K562 (cell line): ENCODE results near the gene KRTAP2-4. TPM values are rescaled to one million over a fixed set of nuclear protein-coding genes. Genes with fewer than 3 reads are reported as not detected.

Experiments used
- ATAC-seq: fragments of 200-7000 bp; cut with Tn5 transposase; 3 replicates; pipeline ENCODE4 v1.9.1; 2020; ENCODE audit warnings: moderate library complexity
- BruUV-seq: library from RNA; stranded (reverse); fragments of 400-500 nt; replicated peaks from 2 replicates; lab custom pipeline; 2021; lab: Mats Ljungman, UMichigan
- CTCF ChIA-PET: fragments of 300-600 bp; formaldehyde crosslinking; extraction: SDS; loops from one replicate; lab custom pipeline; 2021; ENCODE audit warnings: low intra/inter-chr PET ratio; lab: Yijun Ruan, JAX
- POLR2A ChIA-PET: fragments of 300-600, 350-650 bp; sonication (Branson Sonifier 250); formaldehyde crosslinking; extraction: SDS; loops from one replicate; lab custom pipeline; 2021; ENCODE audit warnings: antibody characterized with exemption, inconsistent platforms; lab: Yijun Ruan, JAX
- DNase-seq, 4 experiments: peaks; one replicate each; pipeline versions ENCODE4 v3.0.0 to v3.0.0-alpha.2; 2011 to 2018; ENCODE audit warnings: low spot score in 3 of 4, mixed read lengths in 3 of 4; ENCODE audit errors: extremely low read depth in 1 of 4
- FAIRE-seq: peaks from 2 replicates; lab custom pipeline; 2011; peaks lifted over from hg19 to GRCh38; lab: Jason Lieb, UNC
- H2AFZ ChIP-seq: 2 replicates; pipeline ENCODE4 v1.6.0; 2011; ENCODE audit warnings: low read depth, low read length, control low read depth, inconsistent platforms
- H3K27ac ChIP-seq: fragments of 200-600 bp; 3 replicates; pipeline ENCODE4 v1.8.0; 2011; ENCODE audit warnings: low read depth, mild to moderate bottlenecking, control low read depth, inconsistent platforms, low read length, moderate library complexity, mixed read lengths; ENCODE audit errors: extremely low read depth
- H3K27me3 ChIP-seq, 2 experiments: fragments of 300-600 bp in 1 of 2; 2 replicates in 1 of 2; 3 replicates in 1 of 2; pipeline versions ENCODE4 v1.6.0 to v1.8.0; 2011; ENCODE audit warnings: inconsistent platforms in 2 of 2, low read length in 2 of 2, mild to moderate bottlenecking in 1 of 2, mixed read lengths in 1 of 2, moderate library complexity in 1 of 2; ENCODE audit not compliant: control insufficient read depth in 2 of 2, insufficient read depth in 2 of 2
- H3K36me3 ChIP-seq: fragments of 300-600 bp; 3 replicates; pipeline ENCODE4 v1.8.0; 2011; ENCODE audit warnings: mild to moderate bottlenecking, low read length, inconsistent platforms; ENCODE audit not compliant: control insufficient read depth, insufficient read depth
- H3K4me1 ChIP-seq, 2 experiments: fragments of 200-600 bp in 1 of 2; replicated peaks in 1 of 2; 2 replicates in 1 of 2; 3 replicates in 1 of 2; pipeline versions ENCODE4 v1.5.1 to v1.8.0; 2011; ENCODE audit warnings: inconsistent platforms in 2 of 2, low read length in 2 of 2, mild to moderate bottlenecking in 1 of 2, mixed read lengths in 1 of 2, moderate library complexity in 1 of 2; ENCODE audit not compliant: control insufficient read depth in 2 of 2, insufficient read depth in 2 of 2
- H3K4me2 ChIP-seq: 2 replicates; pipeline ENCODE4 v1.6.1; 2011; ENCODE audit warnings: low read length, control low read depth, inconsistent platforms, mixed read lengths; ENCODE audit not compliant: insufficient read depth
- H3K4me3 ChIP-seq: fragments of 200-600 bp; sonication (generic), shearing (Covaris generic); 2 replicates; pipeline ENCODE4 v1.5.1; 2016; ENCODE audit warnings: control low read depth, inconsistent platforms
- H3K79me2 ChIP-seq: fragments of 200-600 bp; 3 replicates; pipeline ENCODE4 v1.8.0; 2011; ENCODE audit warnings: low read length, inconsistent platforms; ENCODE audit not compliant: control insufficient read depth, insufficient read depth
- H3K9ac ChIP-seq, 2 experiments: 2 replicates each; pipeline versions ENCODE4 v1.6.0 to v1.6.1; 2011; ENCODE audit warnings: low read depth in 2 of 2, low read length in 2 of 2, control low read depth in 1 of 2, inconsistent platforms in 1 of 2, mild to moderate bottlenecking in 1 of 2, mixed read lengths in 1 of 2; ENCODE audit not compliant: insufficient read depth in 1 of 2
- H3K9me1 ChIP-seq: one replicate; pipeline ENCODE4 v1.6.0; 2011; ENCODE audit warnings: inconsistent platforms, mild to moderate bottlenecking, low read length, moderate library complexity; ENCODE audit not compliant: control insufficient read depth, insufficient read depth
- H3K9me3 ChIP-seq: replicated peaks from 2 replicates; pipeline ENCODE4 v1.5.1; 2011; ENCODE audit warnings: low read depth, low read length, inconsistent platforms; ENCODE audit not compliant: control insufficient read depth, insufficient read depth
- H4K20me1 ChIP-seq: replicated peaks from 2 replicates; pipeline ENCODE4 v1.6.1; 2011; ENCODE audit warnings: low read length, inconsistent platforms, mixed read lengths; ENCODE audit not compliant: control insufficient read depth, insufficient read depth
- ELF4 ChIP-seq: fragments of 450-650 bp; formaldehyde crosslinking; IDR thresholded peaks from 2 replicates; pipeline ENCODE4 v1.4.0; 2022; ENCODE audit warnings: missing genetic modification characterization
- IRF2 ChIP-seq: sonication (generic); formaldehyde crosslinking; IDR thresholded peaks from 2 replicates; pipeline ENCODE4 v1.8.1; 2022; ENCODE audit warnings: mild to moderate bottlenecking, missing genetic modification reagents
- SAFB ChIP-seq: fragments of 200-400 bp; formaldehyde crosslinking; IDR thresholded peaks from 2 replicates; pipeline ENCODE4 v1.6.1; 2017; ENCODE audit warnings: low read depth, low read length, borderline replicate concordance
- ZNF24 ChIP-seq: fragments of 450-650 bp; IDR thresholded peaks from 2 replicates; pipeline ENCODE4 v1.6.1; 2016
- in situ Hi-C: fragments of 300-500 bp; cut with MboI; formaldehyde crosslinking; loops from 4 replicates; pipeline ENCODE4 v1.15.0; 2018; ENCODE audit warnings: inconsistent platforms, mixed read lengths
- intact Hi-C: fragments of 100-400 bp; cut with micrococcal nuclease; formaldehyde crosslinking; loops from 2 replicates; pipeline ENCODE4 v1.14.2; 2022
- polyA plus RNA-seq, 8 experiments: library from polyadenylated mRNA; depleted of rRNA in 4 of 8; stranded (reverse) in 5 of 8; unstranded in 3 of 8; fragments of >200 nt; fragmentation: Nextera tagmentation in 2 of 8; fragmentation: Illumina TruSeq in 1 of 8; extraction: Ambion mirVana in 2 of 8; extraction: Trizol in 1 of 8; gene quantifications; 2 replicates each; pipeline versions ENCODE4 v1.2.1 to v1.2.3, GENCODE V29; 2011 to 2014; ENCODE audit warnings: inconsistent platforms in 1 of 8, missing spikeins in 1 of 8
- total RNA-seq, 7 experiments: library from RNA; depleted of rRNA in 6 of 7; stranded (reverse); fragments of >200 nt in 6 of 7; fragmentation: Illumina TruSeq in 2 of 7; extraction: Trizol in 2 of 7; gene quantifications; 2 replicates each; pipeline versions ENCODE4 v1.2.1 to v1.2.3, GENCODE V29; 2011 to 2021; ENCODE audit warnings: low replicate concordance in 1 of 7
- TF ChIP-seq, protein P1 (sequence below), 2 experiments: IDR thresholded peaks; 2 replicates each; pipeline ENCODE4 v1.6.1; 2012; ENCODE audit warnings: improper control_type of control experiment in 2 of 2, low read depth in 2 of 2, low read length in 2 of 2, borderline replicate concordance in 1 of 2
- TF ChIP-seq, protein P2 (sequence below): IDR thresholded peaks from 2 replicates; pipeline ENCODE4 v1.6.1; 2016; ENCODE audit warnings: missing genetic modification characterization, missing compliant biosample characterization

The KRTAP2-4 gene
- total and polyA plus RNA-seq, 9 of the 15 experiments (the other 6 are each of a cell fraction or from before 2014, with no cell fraction given) = not detected

DNA sequence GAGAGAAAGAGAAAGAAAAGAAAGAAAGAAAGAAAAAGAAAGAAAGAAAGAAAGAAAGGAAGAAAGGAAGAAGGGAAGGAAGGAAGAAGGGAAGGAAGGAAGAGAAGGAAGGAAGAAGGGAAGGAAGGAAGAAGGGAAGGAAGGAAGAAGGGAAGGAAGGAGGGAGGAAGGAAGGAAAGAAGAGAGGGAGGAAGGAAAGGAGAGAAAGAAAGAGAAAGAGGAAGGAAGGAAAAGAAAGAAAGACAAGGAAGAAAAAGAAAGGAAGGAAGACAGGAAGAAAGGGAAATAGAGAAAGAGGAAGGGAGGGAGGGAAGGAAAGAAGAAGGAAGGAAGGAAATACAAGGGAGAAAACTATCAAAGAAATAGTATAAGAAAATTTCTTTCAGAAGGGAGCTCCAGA lies 11.1 kb upstream of the KRTAP2-4 start:
- Histone ChIP-seq H3K27me3 (no peaks in the 10 kb centered on the region), H3K79me2 (no peaks in the 10 kb centered on the region), H3K27ac (no peak overlapping the region), H2AFZ (no peak overlapping the region), H3K9me1 (no peaks in the 10 kb centered on the region), H3K9me3 (no peaks in the 10 kb centered on the region), H3K4me2 (no peak overlapping the region), H4K20me1 (no peaks in the 10 kb centered on the region), H3K4me1 (no peaks in the 10 kb centered on the region), H3K9ac (no peak overlapping the region), H3K36me3 (no peaks in the 10 kb centered on the region), H3K4me3 (no peak overlapping the region)
- no TSS peak for BruUV-seq
- POLR2A ChIA-PET = no interaction called here
- FAIRE-seq = no peak
- ATAC-seq = no peak
- in situ Hi-C loops = no loop called here
- TF ChIP-seq, protein P1, sequence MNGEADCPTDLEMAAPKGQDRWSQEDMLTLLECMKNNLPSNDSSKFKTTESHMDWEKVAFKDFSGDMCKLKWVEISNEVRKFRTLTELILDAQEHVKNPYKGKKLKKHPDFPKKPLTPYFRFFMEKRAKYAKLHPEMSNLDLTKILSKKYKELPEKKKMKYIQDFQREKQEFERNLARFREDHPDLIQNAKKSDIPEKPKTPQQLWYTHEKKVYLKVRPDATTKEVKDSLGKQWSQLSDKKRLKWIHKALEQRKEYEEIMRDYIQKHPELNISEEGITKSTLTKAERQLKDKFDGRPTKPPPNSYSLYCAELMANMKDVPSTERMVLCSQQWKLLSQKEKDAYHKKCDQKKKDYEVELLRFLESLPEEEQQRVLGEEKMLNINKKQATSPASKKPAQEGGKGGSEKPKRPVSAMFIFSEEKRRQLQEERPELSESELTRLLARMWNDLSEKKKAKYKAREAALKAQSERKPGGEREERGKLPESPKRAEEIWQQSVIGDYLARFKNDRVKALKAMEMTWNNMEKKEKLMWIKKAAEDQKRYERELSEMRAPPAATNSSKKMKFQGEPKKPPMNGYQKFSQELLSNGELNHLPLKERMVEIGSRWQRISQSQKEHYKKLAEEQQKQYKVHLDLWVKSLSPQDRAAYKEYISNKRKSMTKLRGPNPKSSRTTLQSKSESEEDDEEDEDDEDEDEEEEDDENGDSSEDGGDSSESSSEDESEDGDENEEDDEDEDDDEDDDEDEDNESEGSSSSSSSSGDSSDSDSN (IDR thresholded peaks at IDR 0.05; ENCODE audit: borderline replicate concordance in 1 of 2, low read depth in 2 of 2, low read length in 2 of 2) = no peak
- TF ChIP-seq, protein P2, sequence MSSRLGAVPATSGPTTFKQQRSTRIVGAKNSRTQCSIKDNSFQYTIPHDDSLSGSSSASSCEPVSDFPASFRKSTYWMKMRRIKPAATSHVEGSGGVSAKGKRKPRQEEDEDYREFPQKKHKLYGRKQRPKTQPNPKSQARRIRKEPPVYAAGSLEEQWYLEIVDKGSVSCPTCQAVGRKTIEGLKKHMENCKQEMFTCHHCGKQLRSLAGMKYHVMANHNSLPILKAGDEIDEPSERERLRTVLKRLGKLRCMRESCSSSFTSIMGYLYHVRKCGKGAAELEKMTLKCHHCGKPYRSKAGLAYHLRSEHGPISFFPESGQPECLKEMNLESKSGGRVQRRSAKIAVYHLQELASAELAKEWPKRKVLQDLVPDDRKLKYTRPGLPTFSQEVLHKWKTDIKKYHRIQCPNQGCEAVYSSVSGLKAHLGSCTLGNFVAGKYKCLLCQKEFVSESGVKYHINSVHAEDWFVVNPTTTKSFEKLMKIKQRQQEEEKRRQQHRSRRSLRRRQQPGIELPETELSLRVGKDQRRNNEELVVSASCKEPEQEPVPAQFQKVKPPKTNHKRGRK (tag) = peak; percentile 87
- TF ChIP-seq IRF2 (CRISPR knock-in tag) (no peak), SAFB (no peak), ZNF24 (no peak), ELF4 (0 out of 2 replicates have a peak, but pooled peaks have one; percentile 44)
- intact Hi-C loops = no loop called here
- DNase-seq = no peak
- CTCF ChIA-PET = no interaction called here
